ENCODE results near the gene EVI5.
"Not testable (repeated sequence)": the region's sequence is repeated elsewhere in the genome, so short reads cannot be mapped to it uniquely, and the experiment has no call there.

Gene EVI5

GRCh38 chr1:92567211-92567868, 217.6 kb downstream of the EVI5 start:
- DNase-seq = no peak

GRCh38 chr1:92563457-92564216, 221.3 kb downstream of the EVI5 start:
- DNase-seq = no peak

GRCh38 chr1:92556350-92556749, 228.6 kb downstream of the EVI5 start:
- DNase-seq = no peak

GRCh38 chr1:92554216-92554615, 230.7 kb downstream of the EVI5 start:
- no peak for DNase-seq

GRCh38 chr1:92551916-92552315, 233.0 kb downstream of the EVI5 start:
- no peak for DNase-seq

- no peak for DNase-seq
Observed at GRCh38 chr1:92544756-92545165, 240.1 kb downstream of the EVI5 start.

GRCh38 chr1:92543131-92544055, 241.5 kb downstream of the EVI5 start:
- no peak for DNase-seq

- no peak for DNase-seq
Observed at GRCh38 chr1:92538413-92539061, 246.4 kb downstream of the EVI5 start.

GRCh38 chr1:92538048-92538412, 246.9 kb downstream of the EVI5 start:
- DNase-seq = no peak

GRCh38 chr1:92536980-92537884, 247.7 kb downstream of the EVI5 start:
- DNase-seq = no peak

GRCh38 chr1:92536211-92536979, 248.5 kb downstream of the EVI5 start:
- no peak for DNase-seq

- not testable (repeated sequence) for DNase-seq
Observed at GRCh38 chr1:92532371-92532770, 252.5 kb downstream of the EVI5 start.

GRCh38 chr1:92531939-92532338, 253.0 kb downstream of the EVI5 start:
- DNase-seq = not testable (repeated sequence)

GRCh38 chr1:92527670-92528069, 257.2 kb downstream of the EVI5 start:
- no peak for DNase-seq

GRCh38 chr1:92524944-92525590, 259.8 kb downstream of the EVI5 start:
- DNase-seq = not testable (repeated sequence)

- no peak for DNase-seq
Observed at GRCh38 chr1:92519043-92519442, 265.9 kb downstream of the EVI5 start.

- DNase-seq = no peak
Observed at GRCh38 chr1:92516574-92516973, 268.3 kb downstream of the EVI5 start.

GRCh38 chr1:92515796-92516201, 269.1 kb downstream of the EVI5 start:
- no peak for DNase-seq

- DNase-seq = no peak
Observed at GRCh38 chr1:92511541-92511940, 273.4 kb downstream of the EVI5 start.

GRCh38 chr1:92509619-92510018, 275.3 kb downstream of the EVI5 start:
- DNase-seq = no peak

Data from GOT3 (cell line).